ENCODE data around the gene ZBTB32.

DNA sequence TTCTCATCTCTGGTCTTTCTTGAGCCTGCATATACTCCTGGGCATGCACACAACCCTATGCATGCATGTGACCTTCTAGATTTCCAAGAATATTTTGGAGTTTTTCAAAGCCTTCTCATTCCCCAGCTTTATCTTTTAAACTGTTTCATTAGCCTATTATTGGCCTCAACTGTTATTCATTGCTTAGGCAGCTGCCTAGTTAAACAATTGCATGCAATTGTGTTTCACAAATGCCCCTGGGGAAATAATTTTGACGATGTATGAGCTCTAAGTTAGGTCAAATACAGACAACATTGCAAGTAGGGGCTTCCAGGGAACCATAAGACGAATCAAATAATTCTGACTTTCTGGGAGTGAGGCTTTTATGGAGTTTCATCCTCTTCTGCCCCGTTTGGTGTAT is 40.4 kb upstream of the ZBTB32 start:
- TF ChIP-seq, protein P1, sequence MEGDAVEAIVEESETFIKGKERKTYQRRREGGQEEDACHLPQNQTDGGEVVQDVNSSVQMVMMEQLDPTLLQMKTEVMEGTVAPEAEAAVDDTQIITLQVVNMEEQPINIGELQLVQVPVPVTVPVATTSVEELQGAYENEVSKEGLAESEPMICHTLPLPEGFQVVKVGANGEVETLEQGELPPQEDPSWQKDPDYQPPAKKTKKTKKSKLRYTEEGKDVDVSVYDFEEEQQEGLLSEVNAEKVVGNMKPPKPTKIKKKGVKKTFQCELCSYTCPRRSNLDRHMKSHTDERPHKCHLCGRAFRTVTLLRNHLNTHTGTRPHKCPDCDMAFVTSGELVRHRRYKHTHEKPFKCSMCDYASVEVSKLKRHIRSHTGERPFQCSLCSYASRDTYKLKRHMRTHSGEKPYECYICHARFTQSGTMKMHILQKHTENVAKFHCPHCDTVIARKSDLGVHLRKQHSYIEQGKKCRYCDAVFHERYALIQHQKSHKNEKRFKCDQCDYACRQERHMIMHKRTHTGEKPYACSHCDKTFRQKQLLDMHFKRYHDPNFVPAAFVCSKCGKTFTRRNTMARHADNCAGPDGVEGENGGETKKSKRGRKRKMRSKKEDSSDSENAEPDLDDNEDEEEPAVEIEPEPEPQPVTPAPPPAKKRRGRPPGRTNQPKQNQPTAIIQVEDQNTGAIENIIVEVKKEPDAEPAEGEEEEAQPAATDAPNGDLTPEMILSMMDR (IDR thresholded peaks at IDR 0.05; ENCODE audit: low read depth, low read length, missing input control), result no peak
- TF ChIP-seq SP1 (IDR thresholded peaks at IDR 0.05) (no peak), GABPA (IDR thresholded peaks at IDR 0.05 in 1 of 2, conservative IDR thresholded peaks at IDR 0.05 in 1 of 2) (no peak), RAD21 (IDR thresholded peaks at IDR 0.05) (no peak)
- TF ChIP-seq, protein P2, sequence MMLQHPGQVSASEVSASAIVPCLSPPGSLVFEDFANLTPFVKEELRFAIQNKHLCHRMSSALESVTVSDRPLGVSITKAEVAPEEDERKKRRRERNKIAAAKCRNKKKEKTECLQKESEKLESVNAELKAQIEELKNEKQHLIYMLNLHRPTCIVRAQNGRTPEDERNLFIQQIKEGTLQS (IDR thresholded peaks at IDR 0.05), result no peak
